GM19193 (cell line): ENCODE data around the gene KIRREL1.

ENCODE experiments used
- POLR2A ChIP-seq: IDR thresholded peaks from 4 replicates; pipeline ENCODE4 v1.6.1; 2011; ENCODE audit not compliant: insufficient read depth, insufficient read length; ENCODE audit errors: extremely low read depth

KIRREL1 gene

DNA sequence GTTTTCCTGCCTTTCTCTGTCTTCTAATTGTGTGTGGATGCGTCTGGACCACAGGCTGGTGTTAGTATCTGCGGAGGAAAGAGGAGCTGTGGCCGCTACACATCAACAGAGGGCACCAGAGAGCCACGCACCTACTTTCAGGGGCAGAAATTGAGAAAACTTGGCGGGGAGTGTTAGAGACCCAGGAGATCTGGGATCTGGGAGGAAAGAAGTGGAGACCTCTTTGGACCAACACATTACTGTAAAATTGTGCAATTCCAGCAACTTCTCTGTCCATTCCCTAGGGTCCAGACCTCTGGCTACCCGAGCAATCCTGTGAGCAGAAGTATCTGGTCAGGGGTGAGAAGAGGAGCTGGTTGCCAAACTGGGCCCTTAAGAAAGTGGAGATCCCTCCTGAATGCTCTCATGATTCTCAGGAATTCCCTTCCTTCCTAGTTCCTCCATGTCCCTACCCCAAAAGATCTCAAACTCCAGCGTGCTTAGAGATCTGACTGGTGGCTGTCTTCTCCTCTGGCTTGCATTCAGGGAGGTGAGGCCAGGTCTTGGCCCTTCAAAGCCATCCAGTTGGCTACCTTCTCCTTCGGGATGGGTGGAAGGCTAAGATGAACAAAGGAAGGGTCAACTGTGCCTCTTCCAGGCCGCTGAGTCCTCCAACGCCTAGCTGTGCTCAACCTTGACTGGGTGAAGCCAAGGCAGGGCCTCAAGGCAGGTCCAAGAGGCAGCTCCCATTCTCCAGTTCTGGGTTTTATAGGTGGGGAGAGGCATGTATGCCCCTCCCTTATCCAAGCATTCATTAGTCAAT is 1.2 kb upstream of the KIRREL1 start:
- TF ChIP-seq POLR2A, result no peak

DNA sequence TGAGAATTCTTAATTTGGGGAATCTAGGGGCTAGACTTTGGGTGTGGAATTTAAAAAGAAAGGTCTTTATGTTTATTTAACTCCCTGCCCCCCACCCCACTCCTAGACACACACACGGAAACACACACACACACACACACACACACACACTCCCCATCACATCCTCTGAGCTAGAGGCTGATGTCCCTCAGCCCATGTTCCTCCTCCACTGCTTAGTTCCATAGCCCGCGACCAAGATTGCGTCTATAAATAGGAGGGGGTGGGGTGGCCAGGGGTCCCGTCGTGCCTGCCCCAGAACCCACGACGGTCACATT is 655 bp upstream of the KIRREL1 start:
- TF ChIP-seq POLR2A, result no peak

DNA sequence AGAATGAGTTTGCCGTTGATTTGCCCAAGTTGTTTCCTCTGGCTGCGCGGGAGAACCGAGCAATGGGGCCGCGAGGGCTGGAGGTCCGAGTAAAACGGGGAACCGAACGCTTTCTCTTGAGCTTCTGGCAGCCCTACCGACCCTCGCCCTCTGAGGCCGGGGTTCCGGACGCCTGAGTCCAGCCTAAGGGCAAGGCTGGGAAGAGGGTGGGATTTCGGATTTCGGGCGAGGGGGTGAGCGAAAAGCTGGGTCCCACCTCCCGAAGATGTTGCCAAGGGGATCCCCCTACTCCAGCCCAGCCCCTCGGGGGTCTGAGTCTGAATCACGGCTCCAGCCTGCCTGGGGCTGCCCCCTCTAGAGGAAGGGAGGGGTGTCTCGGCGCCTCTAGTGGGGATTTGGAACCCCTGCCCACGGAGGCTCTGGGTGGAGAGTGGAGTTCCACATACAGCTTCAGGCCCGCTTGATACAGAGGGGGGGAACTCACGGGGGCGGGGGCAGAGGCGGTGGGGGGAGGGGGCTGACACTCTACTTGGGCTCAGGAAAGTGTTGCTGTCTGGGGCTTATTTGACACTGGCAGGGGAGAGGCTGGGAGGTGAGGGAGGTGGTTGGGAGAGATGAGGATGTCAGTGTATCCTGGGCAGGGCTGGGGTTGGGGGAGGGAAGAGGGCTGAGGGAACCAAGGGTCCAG is 617 bp downstream of the KIRREL1 start:
- TF ChIP-seq POLR2A, result no peak

- TF ChIP-seq POLR2A, result no peak
These were observed 1.5 kb downstream of the KIRREL1 start for GRCh38 chr1:157994704-157995582.

DNA sequence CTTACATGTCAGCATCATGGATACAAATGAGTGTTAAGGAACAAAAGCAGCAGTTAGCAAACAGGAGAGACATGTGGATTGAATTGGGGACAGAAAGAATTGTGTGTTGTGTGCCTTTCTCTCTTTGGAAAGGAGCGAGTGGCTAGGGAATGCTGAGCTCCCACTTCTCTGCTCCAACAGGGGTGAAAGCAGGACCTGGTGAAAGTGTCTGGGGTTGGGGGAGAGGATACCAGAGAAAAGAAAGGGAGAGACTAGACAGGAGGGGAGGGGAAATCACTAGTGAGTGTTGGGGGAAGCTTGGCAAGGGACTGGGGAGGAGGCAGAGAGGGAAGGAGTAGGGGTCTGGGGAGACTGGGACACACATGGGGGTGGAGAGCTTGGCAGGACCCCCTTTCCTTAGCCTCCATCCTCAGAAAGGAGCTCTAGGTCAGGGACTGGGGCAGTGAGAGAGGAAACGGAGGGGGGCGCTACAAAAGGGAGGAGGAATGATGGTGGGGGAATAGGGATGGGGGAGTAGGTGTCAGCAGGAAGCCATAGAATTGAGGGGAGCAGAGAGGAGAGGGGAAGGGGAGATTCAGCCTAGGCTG is 2.2 kb downstream of the KIRREL1 start:
- no peak for TF ChIP-seq POLR2A

DNA sequence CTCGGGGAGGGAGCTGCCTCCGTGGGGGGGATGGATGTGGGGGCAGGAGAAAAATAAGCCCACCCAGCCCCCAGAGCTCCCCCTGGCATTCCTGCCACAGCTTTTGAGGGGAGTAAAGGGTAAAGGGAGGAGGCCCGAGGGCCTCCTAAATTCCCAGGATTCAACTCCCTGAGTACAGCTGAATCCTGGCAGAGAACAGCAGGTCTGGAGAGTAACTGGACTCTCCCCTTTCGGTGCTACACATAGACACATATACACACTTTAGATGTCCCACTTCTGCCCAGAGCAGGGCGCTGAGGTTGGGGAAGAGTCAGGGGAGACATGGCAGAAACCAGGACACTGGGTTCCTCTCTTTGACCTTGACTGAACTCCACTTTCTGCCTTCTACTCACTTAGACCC is 3.0 kb downstream of the KIRREL1 start:
- no peak for TF ChIP-seq POLR2A

- TF ChIP-seq POLR2A, result no peak
These were observed 7.1 kb downstream of the KIRREL1 start for GRCh38 chr1:158000507-158000906.

- no peak for TF ChIP-seq POLR2A
These were observed 8.7 kb downstream of the KIRREL1 start for GRCh38 chr1:158002022-158002630.

- no peak for TF ChIP-seq POLR2A
These were observed 9.4 kb downstream of the KIRREL1 start for GRCh38 chr1:158002631-158003405.

DNA sequence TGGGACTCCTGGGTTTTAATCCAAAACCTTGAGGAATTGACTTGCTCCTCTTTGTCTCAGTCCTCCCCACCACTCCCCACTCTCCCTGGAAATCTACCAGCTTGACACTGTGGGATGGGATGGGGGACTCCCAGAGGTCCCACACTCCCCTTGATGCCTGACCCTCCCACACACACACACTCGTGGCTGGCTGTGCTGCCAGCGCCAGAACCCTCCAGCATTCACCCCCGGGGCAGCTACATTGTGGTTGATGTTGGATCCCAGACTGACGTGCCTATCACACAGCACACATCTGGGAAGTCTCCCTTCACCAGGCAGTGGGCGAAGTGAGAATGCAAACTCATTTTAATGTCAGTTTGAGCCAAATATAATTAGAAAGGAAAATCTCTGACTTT is 10.0 kb downstream of the KIRREL1 start:
- no peak for TF ChIP-seq POLR2A

GRCh38 chr1:158005224-158005623 is 11.8 kb downstream of the KIRREL1 start:
- TF ChIP-seq POLR2A, result no peak

GRCh38 chr1:158007180-158007579 is 13.7 kb downstream of the KIRREL1 start:
- no peak for TF ChIP-seq POLR2A

DNA sequence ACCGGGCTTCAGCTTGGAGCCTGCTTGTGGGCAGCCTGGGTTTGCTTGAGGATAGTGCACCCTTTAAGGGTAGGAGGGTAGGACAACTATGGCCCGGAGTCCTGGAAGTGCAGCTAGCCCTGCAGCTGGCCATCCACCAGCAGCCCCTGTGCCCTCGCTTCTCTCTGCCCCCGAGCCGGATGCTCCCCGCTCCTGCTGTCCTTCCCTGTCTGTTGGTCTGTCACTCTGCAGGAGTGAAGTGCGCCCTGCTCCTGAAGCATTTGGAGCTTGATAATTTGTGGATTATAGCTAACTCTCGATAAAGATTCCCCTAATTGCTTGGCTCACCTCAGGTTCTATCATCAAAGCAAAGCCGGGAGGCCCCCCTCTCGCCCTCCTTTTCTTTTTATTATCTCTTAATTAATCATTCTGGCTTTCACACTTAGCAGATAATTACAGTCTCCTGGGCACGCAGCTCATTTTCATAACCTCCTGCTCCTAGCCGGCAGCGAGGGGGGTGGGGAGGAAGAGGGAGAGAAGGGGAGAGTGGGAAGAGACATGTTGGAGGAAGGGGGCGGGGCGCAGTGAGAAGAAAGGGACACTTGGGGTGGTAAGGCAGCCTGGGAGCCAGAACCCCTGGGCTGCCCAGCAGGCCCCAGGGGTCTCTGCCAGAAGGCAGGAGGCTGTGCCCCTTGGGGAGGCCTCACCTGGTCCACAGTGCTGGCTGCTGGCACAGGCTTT is 14.4 kb downstream of the KIRREL1 start:
- no peak for TF ChIP-seq POLR2A
